SH-SY5Y (cell line): Measurements from ENCODE around the gene SPATS2L.

Experiments used
- GATA2 ChIP-seq: IDR thresholded peaks from 2 replicates; pipeline ENCODE4 v1.6.1; 2011; ENCODE audit warnings: mild to moderate bottlenecking, low read depth, low read length
- GATA3 ChIP-seq: IDR thresholded peaks from 2 replicates; pipeline ENCODE4 v1.6.1; 2011; ENCODE audit warnings: low read depth, mild to moderate bottlenecking, low read length, moderate library complexity

SPATS2L gene, protein sequence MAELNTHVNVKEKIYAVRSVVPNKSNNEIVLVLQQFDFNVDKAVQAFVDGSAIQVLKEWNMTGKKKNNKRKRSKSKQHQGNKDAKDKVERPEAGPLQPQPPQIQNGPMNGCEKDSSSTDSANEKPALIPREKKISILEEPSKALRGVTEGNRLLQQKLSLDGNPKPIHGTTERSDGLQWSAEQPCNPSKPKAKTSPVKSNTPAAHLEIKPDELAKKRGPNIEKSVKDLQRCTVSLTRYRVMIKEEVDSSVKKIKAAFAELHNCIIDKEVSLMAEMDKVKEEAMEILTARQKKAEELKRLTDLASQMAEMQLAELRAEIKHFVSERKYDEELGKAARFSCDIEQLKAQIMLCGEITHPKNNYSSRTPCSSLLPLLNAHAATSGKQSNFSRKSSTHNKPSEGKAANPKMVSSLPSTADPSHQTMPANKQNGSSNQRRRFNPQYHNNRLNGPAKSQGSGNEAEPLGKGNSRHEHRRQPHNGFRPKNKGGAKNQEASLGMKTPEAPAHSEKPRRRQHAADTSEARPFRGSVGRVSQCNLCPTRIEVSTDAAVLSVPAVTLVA

DNA sequence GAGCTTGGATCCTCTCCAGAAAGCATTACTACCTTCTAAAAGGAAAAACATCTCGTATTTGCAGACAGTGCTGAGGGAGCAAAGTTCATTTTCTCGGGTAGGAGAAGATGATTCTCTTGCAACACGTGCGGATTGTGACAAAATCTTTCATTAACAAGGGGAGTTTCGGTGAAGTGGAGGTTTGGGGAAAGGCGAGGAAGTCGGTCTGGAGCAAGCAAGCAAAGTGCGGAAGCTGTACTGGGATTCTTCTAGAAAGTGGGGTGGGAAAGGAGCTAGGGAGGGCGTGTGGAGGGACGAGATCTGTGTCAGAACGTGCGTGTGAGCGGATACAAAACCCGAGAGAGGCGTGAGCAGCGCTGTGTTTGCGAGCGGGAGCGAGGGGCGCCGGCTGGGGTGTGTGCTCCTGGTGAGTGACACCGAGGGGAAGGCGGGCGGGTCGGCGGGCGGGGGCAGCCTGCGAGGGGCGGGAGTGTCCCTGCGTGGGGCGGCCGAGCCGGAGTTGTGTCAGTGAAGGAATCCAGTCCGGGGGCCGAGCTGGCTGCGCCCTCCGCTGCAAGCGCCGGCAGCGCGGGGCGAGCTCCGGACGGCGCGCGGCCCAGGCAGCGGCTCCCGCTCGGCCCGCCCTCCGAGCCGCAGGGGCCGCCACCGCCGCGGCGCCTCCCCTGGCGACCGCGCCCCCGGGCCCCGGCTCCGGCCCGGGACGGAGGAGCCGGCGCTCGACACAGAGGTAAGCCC is at the start of gene SPATS2L:
TSS of gene SPATS2L (plus strand) at position 498 of the 735 bp plus-strand sequence. CDS start 82,552 bp downstream, outside the sequence.
- TF ChIP-seq GATA3 (no peak), GATA2 (no peak)

DNA sequence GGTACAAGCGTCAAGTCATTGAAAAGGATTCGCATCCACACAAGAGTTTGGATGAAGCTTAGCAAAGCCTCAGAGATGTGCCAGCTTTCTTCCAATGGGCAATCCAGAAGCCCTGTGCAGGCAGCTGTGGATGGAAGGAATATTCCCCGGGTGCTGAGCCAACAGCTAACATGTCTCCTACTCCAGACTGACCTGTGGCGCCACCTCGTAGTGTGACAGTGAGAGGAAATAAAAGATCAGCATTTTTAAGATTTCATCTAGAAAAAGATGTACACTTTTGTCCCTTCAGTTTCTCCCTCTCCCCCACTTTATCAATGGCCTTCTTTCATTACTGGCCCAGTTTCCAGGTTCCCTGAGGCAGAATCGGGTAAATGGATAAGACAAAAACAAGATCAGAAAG is 48.9 kb upstream of the SPATS2L start:
- no peak for TF ChIP-seq GATA2
- no peak for TF ChIP-seq GATA3

DNA sequence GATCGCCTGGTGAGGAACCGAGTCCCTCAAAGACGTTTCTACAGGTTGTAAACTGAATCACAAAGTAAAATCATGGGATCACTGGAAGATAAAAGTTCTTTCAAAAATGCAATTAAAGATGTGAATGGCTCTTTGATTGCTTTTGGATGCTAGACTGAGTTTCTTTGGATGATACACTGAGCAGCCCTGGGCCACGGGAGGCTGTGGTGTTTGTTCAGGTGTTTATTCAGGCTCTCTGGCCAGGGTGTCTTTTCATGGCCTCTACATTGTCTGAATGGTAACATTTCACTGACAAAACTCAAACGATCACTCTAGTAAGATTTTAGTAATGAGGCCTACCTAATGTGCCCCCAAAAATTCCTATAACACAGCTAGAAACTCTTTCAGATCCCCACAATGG is 48.4 kb upstream of the SPATS2L start:
- TF ChIP-seq GATA3 (no peak), GATA2 (no peak)

DNA sequence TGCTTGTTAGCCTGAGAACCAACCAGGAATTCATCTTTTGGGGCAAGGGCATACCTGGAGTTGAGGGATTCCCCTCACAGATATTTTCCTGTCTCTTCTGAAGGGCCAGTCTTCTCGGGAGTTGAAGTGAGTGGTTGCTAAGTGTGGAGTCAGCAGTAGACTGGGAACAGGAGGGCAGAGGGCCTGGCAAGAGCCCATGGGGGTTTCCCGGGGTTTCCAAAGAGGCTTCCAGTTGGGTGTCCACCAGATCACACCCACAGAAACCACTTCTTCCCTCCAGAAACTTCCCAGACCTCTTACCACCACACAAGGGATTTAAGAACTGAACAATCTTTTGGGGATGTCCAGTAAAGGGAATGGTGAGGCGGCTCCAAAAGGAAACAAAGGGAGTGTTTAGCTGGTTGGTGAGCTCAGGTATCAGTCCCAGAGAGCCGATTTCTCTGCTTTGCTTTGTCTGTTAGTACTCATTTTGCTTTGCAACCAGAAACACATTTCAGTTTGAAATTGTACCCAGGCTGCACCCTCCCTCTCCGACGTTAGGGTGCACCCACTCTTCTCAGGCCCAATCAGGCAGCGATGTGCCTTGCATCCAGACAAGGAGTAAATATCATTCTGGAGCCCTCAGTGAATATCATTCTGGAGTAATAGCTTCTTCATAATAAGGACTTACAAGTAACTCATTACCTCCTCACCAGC is 47.5 kb upstream of the SPATS2L start:
- TF ChIP-seq GATA2 (no peak), GATA3 (no peak)

DNA sequence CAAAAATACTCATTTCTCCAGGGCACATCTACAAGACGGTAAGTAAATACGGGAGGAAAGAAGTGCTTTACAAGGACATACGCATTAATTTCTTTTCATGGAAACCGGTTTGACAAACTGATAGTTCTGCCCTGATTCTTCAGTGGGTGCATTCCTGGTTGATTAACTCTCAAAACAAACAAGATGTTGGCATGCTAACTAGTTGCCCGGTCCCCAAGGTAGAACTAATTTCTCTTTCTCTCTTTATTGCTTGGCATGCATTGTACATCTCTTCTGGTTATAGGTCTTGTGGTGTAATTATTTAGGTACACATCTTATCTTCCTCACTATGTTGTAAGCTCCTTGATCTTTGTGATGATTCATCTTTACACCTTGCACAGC is 46.9 kb upstream of the SPATS2L start:
- no peak for TF ChIP-seq GATA2
- no peak for TF ChIP-seq GATA3

DNA sequence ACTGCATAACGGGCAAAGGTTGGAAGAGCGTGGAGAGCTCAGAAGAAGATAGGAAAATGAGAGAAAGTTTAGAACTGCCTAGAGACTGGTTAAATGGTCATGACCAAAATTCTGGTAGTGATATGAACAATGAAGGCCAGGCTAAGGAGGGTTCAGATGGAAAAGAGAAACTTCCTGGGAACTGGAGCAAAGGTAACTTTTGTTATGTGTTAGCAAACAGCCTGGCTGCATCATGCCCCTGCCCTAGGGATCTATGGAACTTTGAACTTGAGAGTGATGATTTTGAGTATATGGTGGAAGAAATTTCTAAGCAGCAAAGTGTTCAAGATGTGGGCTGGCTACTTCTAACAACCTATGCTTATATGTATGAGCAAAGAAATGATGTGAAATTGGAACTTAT is 44.4 kb upstream of the SPATS2L start:
- no peak for TF ChIP-seq GATA3
- no peak for TF ChIP-seq GATA2

DNA sequence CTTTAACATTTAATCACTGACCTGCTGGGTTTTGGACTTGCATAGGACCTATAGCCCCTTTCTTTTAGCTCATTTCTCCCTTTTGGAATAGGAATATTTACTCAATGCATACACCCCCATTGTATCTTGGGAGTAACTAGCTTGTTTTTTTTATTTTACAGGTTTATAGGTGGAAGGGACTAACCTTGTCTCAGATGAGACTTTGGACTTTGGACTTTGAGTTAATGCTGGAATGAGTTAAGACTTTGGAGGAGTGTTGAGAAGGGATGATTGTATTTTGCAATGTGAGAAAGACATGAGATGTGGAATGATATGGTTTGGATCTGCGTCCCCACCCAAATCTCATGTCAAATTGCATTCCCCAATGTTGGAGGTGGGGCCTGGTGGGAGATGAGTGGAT is 43.2 kb upstream of the SPATS2L start:
- no peak for TF ChIP-seq GATA3
- TF ChIP-seq GATA2 = no peak

DNA sequence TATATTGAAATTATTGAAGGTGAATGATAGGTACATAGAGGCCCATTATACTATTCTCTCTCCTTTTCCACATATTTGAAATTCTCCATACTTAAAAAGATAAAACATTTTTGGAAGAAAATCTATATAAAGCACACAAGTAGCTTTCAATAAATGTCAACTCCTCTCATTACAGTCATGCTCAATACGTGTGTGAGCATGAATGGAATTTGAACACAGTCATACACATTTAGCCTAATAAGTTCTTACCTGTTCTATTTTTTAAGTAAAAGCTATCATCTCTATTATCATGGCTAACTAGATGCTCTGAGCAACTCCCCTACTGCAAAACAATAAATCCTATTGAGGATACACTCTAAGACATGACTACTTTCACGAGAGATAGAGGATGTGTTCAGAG is 41.9 kb upstream of the SPATS2L start:
- TF ChIP-seq GATA3 = no peak
- TF ChIP-seq GATA2 = no peak

DNA sequence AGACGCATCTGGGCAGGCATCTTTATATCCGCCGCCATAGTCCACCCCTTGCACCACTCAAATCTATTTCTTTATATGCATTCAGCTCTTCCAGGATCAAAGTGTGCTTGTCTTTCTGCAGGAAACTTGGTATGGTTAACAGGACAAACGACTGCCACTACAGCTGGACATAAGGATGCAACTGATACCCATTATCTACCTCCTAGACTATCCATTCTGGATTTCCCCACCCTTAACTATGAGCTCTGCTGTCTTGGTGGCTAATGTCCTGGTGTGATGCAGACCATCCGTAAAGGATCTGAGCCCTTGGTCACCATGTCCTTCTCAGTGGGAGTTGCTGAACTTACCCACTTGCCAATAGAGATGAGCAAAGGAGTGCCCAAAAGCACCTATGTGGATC is 40.1 kb upstream of the SPATS2L start:
- TF ChIP-seq GATA3 (no peak), GATA2 (no peak)

DNA sequence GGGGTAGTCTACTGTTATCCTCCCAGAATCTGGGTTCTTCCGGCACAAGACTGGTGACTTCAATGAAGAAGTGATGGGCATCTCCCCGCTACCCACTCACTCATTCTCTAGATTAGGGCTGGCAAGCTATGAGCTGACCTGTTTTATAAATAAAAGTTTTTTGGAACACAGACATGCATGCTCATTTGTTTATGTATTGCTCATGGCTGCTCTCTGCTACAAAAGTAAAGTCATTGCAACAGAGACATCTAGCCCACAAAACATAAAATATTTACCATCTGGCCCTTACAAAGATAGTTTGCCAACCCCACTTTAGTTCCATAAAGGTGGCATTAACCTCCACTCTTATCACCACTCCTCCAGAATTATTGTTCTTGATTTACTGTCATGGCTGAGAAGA is 39.1 kb upstream of the SPATS2L start:
- no peak for TF ChIP-seq GATA3
- no peak for TF ChIP-seq GATA2

DNA sequence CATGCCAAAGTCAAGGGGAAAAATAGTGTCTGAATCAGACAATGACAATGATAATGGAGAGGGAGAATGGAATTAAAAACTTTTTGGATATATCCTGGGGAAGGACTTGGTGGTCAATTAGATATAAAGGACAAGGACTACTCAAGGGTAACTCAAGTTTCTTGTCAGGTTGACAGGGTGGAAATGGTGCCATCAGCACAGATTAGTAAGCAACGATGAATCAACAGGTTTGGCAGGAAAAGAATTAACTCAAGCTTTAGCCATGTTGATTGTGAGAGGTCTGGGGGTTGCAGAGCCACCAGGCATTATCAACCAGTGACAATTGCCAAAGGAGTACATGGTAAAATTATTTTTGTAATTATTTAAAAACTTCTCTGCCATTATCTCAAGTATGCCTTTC is 35.8 kb upstream of the SPATS2L start:
- TF ChIP-seq GATA3 (no peak), GATA2 (no peak)

DNA sequence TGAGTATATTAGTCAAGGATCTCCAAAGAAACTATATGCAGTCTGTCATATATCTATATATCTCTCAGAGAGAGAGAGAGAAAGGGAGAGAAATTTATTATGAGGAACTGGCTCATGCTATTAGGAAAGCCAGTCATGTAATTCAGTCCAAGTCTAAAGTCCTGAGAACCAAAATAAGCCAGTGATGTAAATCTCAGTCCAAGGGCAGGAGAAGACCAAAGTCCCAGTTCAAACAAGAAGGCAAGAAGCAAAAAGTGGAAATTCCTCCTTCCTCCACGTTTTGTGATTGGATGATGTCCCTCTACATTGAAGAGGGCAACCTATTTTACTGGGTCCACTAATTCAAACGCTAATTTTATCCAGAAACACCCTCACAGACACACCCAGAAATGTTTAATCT is 34.2 kb upstream of the SPATS2L start:
- TF ChIP-seq GATA2 = no peak
- TF ChIP-seq GATA3 = no peak

DNA sequence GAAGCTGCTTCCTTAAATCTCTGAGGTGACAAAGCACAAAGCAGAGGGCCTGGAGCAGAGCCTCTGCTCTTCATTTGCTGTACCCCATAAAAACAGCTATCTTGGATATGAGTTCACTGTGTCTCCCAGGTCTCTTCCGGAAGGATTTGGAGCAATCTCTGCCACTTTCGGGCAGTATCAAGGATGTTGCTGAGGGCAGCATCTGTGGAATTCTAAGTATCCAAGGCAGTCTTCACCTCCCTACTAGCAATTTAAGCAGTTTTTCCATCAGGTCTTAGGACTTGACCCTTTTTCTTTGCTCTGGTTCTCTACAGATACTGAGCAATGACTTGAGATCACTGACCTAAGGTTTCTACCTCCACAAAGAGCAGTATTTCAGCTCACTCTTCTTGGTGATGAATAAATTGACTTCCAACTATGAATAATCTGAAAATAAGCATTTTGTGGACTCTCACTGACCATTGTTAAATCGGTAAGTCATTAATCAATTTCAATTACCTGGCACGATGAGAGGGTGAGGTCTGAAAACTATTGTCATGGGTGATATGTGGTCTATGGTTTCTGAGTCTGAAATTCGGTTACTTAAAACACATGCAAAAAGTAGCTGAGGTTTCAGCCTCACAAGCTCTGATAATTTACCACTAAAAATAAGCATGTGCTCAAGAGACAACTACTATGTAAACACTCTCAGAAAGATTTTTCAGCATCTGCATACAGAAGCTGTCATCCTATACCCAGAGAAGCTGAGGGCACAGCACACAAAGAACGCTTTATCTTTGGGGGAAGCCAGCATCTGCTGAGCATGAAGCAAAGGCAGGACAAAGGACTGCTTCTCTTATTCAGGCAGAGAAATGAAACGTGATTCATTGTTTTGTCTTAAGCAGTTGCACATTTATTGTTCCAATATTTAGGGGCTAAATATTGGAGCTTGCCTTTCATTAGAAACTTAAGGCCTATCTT is 32.1 kb upstream of the SPATS2L start:
- TF ChIP-seq GATA3 = no peak
- no peak for TF ChIP-seq GATA2
